PC-3 (cell line): ENCODE results near the gene NEO1. TPM values are rescaled to one million over a fixed set of nuclear protein-coding genes. Genes with fewer than 3 reads are reported as not detected.

Source experiments
- ATAC-seq: fragments of 200-7000 bp; cut with Tn5 transposase; 2 replicates; pipeline ENCODE4 v1.9.1; 2020; ENCODE audit warnings: mild to moderate bottlenecking, moderate library complexity
- BruUV-seq: library from RNA; stranded (reverse); fragments of 400-500 nt; replicated peaks from 2 replicates; lab custom pipeline; 2021; lab: Mats Ljungman, UMichigan
- CTCF ChIA-PET: fragments of 300-600 bp; sonication (Branson Sonifier 250); formaldehyde crosslinking; loops from one replicate; lab custom pipeline; 2022; ENCODE audit warnings: antibody characterized with exemption; lab: Charles Lee
- POLR2A ChIA-PET: fragments of 300-600 bp; sonication (Branson Sonifier 250); formaldehyde crosslinking; loops from one replicate; lab custom pipeline; 2022; ENCODE audit warnings: antibody characterized with exemption; ENCODE audit not compliant: unreplicated experiment; lab: Charles Lee
- DNase-seq: peaks from one replicate; pipeline ENCODE4 v3.0.0-alpha.2; 2015
- H2AFZ ChIP-seq: fragments of 300-600 bp; sonication (generic); 2 replicates; pipeline ENCODE4 v1.6.0; 2016; ENCODE audit warnings: antibody characterized with exemption, low read length
- H3F3A ChIP-seq: fragments of 300-600 bp; sonication (generic); one replicate; pipeline ENCODE4 v1.6.0; 2017; ENCODE audit warnings: antibody characterized with exemption, low read length, control low read depth, mild to moderate bottlenecking; ENCODE audit not compliant: unreplicated experiment
- H3K27ac ChIP-seq: fragments of 300-600 bp; sonication (generic); 2 replicates; pipeline ENCODE4 v1.5.1; 2016; ENCODE audit warnings: mild to moderate bottlenecking, low read length
- H3K27me3 ChIP-seq: fragments of 300-600 bp; sonication (generic); 2 replicates; pipeline ENCODE4 v1.6.1; 2016; ENCODE audit warnings: low read length, mixed read lengths
- H3K36me3 ChIP-seq: fragments of 300-600 bp; sonication (generic); 2 replicates; pipeline ENCODE4 v1.6.1; 2016; ENCODE audit warnings: low read depth, mixed run types, low read length, mixed read lengths
- H3K4me1 ChIP-seq: fragments of 300-600 bp; sonication (generic); 2 replicates; pipeline ENCODE4 v1.5.1; 2016; ENCODE audit warnings: low read length; ENCODE audit not compliant: insufficient read depth
- H3K4me2 ChIP-seq: fragments of 300-600 bp; sonication (generic); 2 replicates; pipeline ENCODE4 v1.6.0; 2016; ENCODE audit warnings: low read length
- H3K4me3 ChIP-seq: fragments of 300-600 bp; sonication (generic); 2 replicates; pipeline ENCODE4 v1.5.1; 2016; ENCODE audit warnings: mild to moderate bottlenecking, low read length, mixed read lengths
- H3K79me2 ChIP-seq: fragments of 300-600 bp; sonication (generic); 2 replicates; pipeline ENCODE4 v1.6.1; 2017; ENCODE audit warnings: low read length, mixed read lengths
- H3K9ac ChIP-seq: fragments of 300-600 bp; sonication (generic); 2 replicates; pipeline ENCODE4 v1.6.0; 2016; ENCODE audit warnings: mild to moderate bottlenecking, low read length
- H3K9me2 ChIP-seq: fragments of 300-600 bp; sonication (generic); replicated peaks from 2 replicates; pipeline ENCODE4 v1.6.1; 2016; ENCODE audit warnings: mixed run types, low read length, mixed read lengths
- H3K9me3 ChIP-seq: fragments of 300-600 bp; sonication (generic); 2 replicates; pipeline ENCODE4 v1.6.1; 2016; ENCODE audit warnings: low read length, mixed read lengths
- H4K20me1 ChIP-seq: fragments of 300-600 bp; sonication (generic); 2 replicates; pipeline ENCODE4 v1.6.1; 2016; ENCODE audit warnings: low read length, mixed read lengths
- CTCF ChIP-seq: fragments of 300-600 bp; sonication (generic); conservative IDR thresholded peaks from 2 replicates; pipeline ENCODE4 v1.5.1; 2017; ENCODE audit warnings: antibody characterized with exemption, low read depth, mild to moderate bottlenecking, low read length
- EZH2 ChIP-seq: fragments of 300-600 bp; sonication (generic); IDR thresholded peaks from one replicate; pipeline ENCODE4 v1.6.1; 2017; ENCODE audit warnings: antibody characterized with exemption, mild to moderate bottlenecking, low read length; ENCODE audit not compliant: unreplicated experiment
- EZH2phosphoT487 ChIP-seq: fragments of 300-600 bp; sonication (generic); IDR thresholded peaks from 2 replicates; pipeline ENCODE4 v1.6.1; 2018; ENCODE audit warnings: mild to moderate bottlenecking, antibody characterized with exemption, low read length, borderline replicate concordance
- intact Hi-C: fragments of 100-400 bp; cut with micrococcal nuclease; formaldehyde crosslinking; loops from 2 replicates; pipeline ENCODE4 v1.9.0; 2023
- total RNA-seq: library from RNA; depleted of rRNA; stranded (reverse); fragments of >200 nt; gene quantifications from 2 replicates; pipeline ENCODE4 v1.2.3, GENCODE V29; 2014

NEO1 gene
- total RNA-seq, 1 experiment from 2014 or later: 1.2 TPM

GRCh38 chr15:73337187-73337586, 284.9 kb downstream of the NEO1 start:
- H3K79me2 ChIP-seq: no peaks in the 10 kb centered on the region
- ChIA-PET POLR2A (no interaction called here), CTCF (no interaction called here)
- H4K20me1 ChIP-seq: no peaks in the 10 kb centered on the region
- peaks cover 32% of the 10 kb centered on the region for H3K27me3 ChIP-seq
- no peaks in the 10 kb centered on the region for H3K9me2 ChIP-seq
- H3F3A ChIP-seq: no peaks in the 10 kb centered on the region
- H3K9me3 ChIP-seq: no peaks in the 10 kb centered on the region
- H3K36me3 ChIP-seq: no peaks in the 10 kb centered on the region
- TF ChIP-seq EZH2phosphoT487: no peak
- TF ChIP-seq EZH2: no peak
- TF ChIP-seq CTCF: no peak
- H3K4me1 ChIP-seq: no peaks in the 10 kb centered on the region
- no peak overlapping the region for H3K4me3 ChIP-seq
- no peak for ATAC-seq
- DNase-seq: no peak
- H2AFZ ChIP-seq: no peak overlapping the region
- intact Hi-C loops: no loop called here
- BruUV-seq: no TSS peak
- H3K9ac ChIP-seq: no peak overlapping the region
- H3K4me2 ChIP-seq: no peak overlapping the region
- no peak overlapping the region for H3K27ac ChIP-seq

- ChIA-PET POLR2A (no interaction called here), CTCF (no interaction called here)
- ATAC-seq: no peak
- no peak for TF ChIP-seq CTCF
- TF ChIP-seq EZH2: no peak
- TF ChIP-seq EZH2phosphoT487: no peak
- Histone ChIP-seq H4K20me1 (no peaks in the 10 kb centered on the region), H3K4me3 (no peak overlapping the region), H3K9me2 (no peaks in the 10 kb centered on the region), H2AFZ (no peak overlapping the region), H3K9ac (no peak overlapping the region), H3K27me3 (peaks cover 32% of the 10 kb centered on the region), H3K4me2 (no peak overlapping the region), H3K27ac (no peak overlapping the region), H3K79me2 (no peaks in the 10 kb centered on the region), H3F3A (no peaks in the 10 kb centered on the region), H3K36me3 (no peaks in the 10 kb centered on the region), H3K9me3 (no peaks in the 10 kb centered on the region), H3K4me1 (no peaks in the 10 kb centered on the region)
- BruUV-seq: no TSS peak
- no peak for DNase-seq
- intact Hi-C loops: no loop called here
Measured at GRCh38 chr15:73338058-73338457, 285.8 kb downstream of the NEO1 start.

- intact Hi-C loops: no loop called here
- no peak overlapping the region for H3K4me2 ChIP-seq
- no TSS peak for BruUV-seq
- no peak overlapping the region for H3K27ac ChIP-seq
- peaks cover 32% of the 10 kb centered on the region for H3K27me3 ChIP-seq
- ChIA-PET CTCF (no interaction called here), POLR2A (interaction anchor here (0.6 kb wide), 1 partner anchor 192 kb away, joined by 4 read pairs; no protein-coding TSS in a partner anchor)
- DNase-seq (no peak), ATAC-seq (no peak)
- H3F3A ChIP-seq: no peaks in the 10 kb centered on the region
- no peak overlapping the region for H3K4me3 ChIP-seq
- H3K36me3 ChIP-seq: no peaks in the 10 kb centered on the region
- H3K9me3 ChIP-seq: no peaks in the 10 kb centered on the region
- H2AFZ ChIP-seq: no peak overlapping the region
- H3K9ac ChIP-seq: no peak overlapping the region
- H3K9me2 ChIP-seq: no peaks in the 10 kb centered on the region
- TF ChIP-seq EZH2 (no peak), EZH2phosphoT487 (no peak), CTCF (no peak)
- no peaks in the 10 kb centered on the region for H3K4me1 ChIP-seq
- no peaks in the 10 kb centered on the region for H3K79me2 ChIP-seq
- H4K20me1 ChIP-seq: no peaks in the 10 kb centered on the region
Measured at GRCh38 chr15:73338606-73339374, 286.5 kb downstream of the NEO1 start.
